Transverse colon (tissue), 4 donors: ENCODE results near the gene ADAMTS3.

Source experiments
- CTCF ChIP-seq, 5 experiments: fragments of 200-600 bp in 3 of 5; fragments of 450-650 bp in 2 of 5; sonication (generic) in 3 of 5; IDR thresholded peaks; 1 replicate in 2 of 5; 2 replicates in 3 of 5; pipeline ENCODE4 v1.5.1; 2016 to 2017; ENCODE audit warnings: antibody characterized with exemption in 5 of 5, inconsistent platforms in 3 of 5, mild to moderate bottlenecking in 2 of 5, moderate library complexity in 1 of 5
- EP300 ChIP-seq: sonication (generic); formaldehyde crosslinking; IDR thresholded peaks from one replicate; pipeline ENCODE4 v1.6.1; 2017; ENCODE audit warnings: antibody characterized with exemption, low read depth
- POLR2A ChIP-seq: fragments of 450-650 bp; IDR thresholded peaks from one replicate; pipeline ENCODE4 v1.6.1; 2016; ENCODE audit warnings: antibody characterized with exemption, mild to moderate bottlenecking, moderate library complexity
- POLR2AphosphoS5 ChIP-seq, 3 donors: sonication (generic); formaldehyde crosslinking; IDR thresholded peaks; one replicate each; pipeline ENCODE4 v1.6.1; 2016; ENCODE audit warnings: antibody characterized with exemption in 3 of 3

- TF ChIP-seq POLR2A (no peak), CTCF (IDR thresholded peaks at IDR 0.05) (no peak), POLR2AphosphoS5 (IDR thresholded peaks at IDR 0.05) (no peak), EP300 (no peak)
These were observed 122.5 kb downstream of the ADAMTS3 start for GRCh38 chr4:72446353-72447055.
